GM19035 (cell line): ENCODE measurements around the gene OXT.

Experiments used
- ATAC-seq: cut with Tn5 transposase; IDR thresholded peaks from one replicate; pipeline ENCODE4 v1.9.1; 2021; ENCODE audit not compliant: unreplicated experiment

OXT gene

GRCh38 chr20:3084283-3084985, 13.0 kb downstream of the OXT start, which contains the start of gene AVP:
TSS of gene AVP (minus strand) at chr20:3084724. CDS start at chr20:3084674, 50 bp downstream.
- ATAC-seq: no peak

DNA sequence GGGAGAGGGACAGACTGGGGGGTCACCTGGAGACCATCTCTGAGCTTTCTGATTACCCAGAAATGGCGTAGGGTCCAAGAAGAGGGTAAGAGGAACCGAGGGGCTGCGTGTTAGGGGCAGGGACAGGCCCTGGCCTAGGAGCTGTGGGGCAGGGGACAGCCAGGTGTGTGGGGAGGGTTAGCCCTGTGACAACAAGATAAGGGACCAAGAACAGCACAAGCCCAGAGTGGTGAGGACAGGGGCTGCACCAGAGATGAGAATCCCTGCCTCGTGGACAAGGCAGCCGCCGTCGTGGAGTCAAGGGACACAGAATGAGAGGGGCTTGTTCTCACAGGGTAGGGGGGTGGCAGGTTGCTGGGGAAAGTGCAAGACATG, 13.6 kb downstream of the OXT start:
- no peak for ATAC-seq

DNA sequence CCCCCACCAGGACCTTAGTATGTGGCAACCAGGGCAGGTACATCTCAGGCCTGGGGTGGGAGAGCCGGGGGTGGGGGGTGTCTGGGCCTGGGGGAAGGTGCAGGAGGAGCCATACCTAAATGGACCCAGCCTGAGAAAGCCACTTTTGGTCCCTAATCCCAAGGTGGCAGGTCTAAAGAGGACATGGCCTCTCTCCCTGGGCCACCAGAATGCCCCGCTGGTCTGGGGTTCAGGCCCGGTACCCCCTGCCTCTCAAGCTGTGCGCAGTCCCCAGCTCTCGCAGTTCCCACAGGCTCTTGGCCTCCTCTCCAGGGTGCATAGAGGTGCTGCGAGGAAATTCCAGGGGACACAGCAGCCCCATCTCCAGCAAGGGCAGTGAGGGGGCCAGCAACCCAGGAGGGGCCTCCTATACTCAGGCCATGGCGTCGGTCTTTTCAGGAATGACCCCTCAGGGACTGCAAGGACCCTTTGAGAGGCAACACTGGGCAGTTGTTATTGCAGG, 14.2 kb downstream of the OXT start:
- no peak for ATAC-seq

DNA sequence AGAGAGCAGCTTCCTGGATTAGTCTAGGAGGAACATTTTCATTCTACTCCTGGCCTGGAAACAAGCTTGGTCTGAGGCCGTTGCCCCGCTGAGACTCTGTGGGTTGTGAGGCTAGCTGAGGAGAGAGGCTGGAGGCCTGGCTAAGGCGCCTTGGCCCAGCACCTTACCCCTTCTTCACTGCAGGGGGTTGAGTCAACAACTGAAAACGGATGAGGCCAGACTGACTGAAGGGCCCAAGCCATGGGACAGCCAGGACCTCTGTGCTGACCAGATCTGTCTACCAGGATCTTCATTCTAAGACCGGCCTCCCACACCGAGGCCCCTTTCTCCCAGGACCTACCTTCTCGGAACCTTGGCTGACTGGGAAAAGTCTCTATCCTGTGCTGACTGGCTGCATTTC, 16.6 kb downstream of the OXT start:
- no peak for ATAC-seq

DNA sequence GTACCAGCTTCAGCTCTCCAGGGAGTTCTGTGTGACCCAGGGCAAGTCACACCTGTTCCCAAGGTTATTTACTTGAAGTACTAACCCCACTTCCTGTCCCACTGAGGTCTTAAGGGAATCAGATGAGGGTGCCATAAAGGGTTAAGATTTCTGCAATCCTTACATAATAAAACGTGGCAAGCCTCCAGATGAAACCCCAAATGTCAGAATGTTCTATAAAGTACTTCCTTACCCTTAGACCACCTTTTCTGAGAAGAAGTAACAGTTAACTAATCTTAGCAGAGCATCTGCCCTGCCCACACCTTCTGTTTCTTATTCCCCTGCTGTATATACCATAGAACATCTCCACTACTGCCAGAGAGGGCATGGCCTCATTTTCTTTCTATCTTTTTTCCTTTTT, 19.1 kb downstream of the OXT start:
- no peak for ATAC-seq

GRCh38 chr20:3092611-3093379, 21.4 kb downstream of the OXT start:
- no peak for ATAC-seq

DNA sequence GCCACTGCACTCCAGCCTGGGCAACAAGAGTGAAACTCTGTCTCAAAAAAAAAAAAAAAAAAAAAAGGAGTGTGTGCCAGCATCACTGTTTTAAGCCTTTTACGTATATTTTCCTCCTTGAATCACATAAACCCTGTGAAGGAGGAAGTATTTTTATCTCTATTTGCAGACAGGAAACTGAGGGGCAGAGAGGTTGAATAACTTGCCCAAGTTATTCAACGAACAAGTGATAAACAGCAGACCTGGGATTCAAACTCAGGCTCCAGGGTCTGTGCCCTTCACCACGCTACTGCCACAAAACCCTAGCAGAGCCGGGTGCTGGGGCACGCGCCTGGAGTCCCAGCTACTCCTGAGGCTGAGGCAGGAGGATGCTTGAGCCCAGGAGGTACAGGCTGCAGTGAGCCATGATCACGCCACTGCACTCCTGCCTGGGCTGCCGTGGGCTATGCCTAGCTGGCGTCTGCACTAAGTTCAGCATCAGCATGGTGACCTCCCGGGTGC, 22.5 kb downstream of the OXT start:
- ATAC-seq: no peak

DNA sequence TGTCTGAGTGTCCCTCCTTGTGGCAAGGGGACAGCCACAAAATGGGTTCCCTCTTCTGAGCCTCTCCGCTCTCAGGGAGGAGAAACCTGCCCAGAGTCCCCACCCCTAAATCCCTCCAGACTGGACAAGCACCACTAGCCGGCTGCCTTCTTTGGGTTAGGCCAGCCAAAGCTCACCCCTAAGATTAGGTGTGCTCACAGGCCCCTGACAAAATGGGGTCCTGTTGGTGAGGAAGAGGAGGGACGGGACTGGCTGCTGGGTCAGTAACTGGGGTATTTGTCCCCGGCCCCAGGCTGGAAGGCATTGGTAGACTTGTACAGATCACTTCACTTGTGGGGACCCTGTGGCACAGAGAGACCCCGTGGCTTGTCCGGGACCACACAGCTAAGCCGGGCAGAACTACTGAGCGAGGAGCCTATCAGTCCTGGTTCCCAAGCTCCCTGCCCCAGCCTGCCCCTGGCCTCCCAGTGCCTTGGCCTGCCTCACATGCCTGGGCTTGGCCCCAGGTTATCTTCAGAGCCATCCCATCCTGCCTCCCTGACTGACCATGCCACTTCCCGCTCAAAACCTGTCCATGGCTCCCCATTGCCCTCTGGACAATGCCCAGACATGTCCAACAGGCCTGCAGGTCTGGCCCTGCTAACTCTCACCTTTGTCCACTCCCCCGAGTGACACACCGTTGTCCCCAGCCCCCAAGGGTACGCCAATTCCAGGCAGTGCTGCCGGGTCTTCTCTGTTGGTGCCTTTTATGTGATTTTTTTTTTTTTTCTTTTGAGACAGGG, 23.6 kb downstream of the OXT start:
- no peak for ATAC-seq

- no peak for ATAC-seq
Observed at GRCh38 chr20:3100480-3100879, 29.1 kb downstream of the OXT start.

- no peak for ATAC-seq
Observed at GRCh38 chr20:3101251-3101650, 29.8 kb downstream of the OXT start.

- ATAC-seq: no peak
Observed at GRCh38 chr20:3101737-3102574, 30.5 kb downstream of the OXT start.

GRCh38 chr20:3102575-3103368, 31.4 kb downstream of the OXT start:
- no peak for ATAC-seq

DNA sequence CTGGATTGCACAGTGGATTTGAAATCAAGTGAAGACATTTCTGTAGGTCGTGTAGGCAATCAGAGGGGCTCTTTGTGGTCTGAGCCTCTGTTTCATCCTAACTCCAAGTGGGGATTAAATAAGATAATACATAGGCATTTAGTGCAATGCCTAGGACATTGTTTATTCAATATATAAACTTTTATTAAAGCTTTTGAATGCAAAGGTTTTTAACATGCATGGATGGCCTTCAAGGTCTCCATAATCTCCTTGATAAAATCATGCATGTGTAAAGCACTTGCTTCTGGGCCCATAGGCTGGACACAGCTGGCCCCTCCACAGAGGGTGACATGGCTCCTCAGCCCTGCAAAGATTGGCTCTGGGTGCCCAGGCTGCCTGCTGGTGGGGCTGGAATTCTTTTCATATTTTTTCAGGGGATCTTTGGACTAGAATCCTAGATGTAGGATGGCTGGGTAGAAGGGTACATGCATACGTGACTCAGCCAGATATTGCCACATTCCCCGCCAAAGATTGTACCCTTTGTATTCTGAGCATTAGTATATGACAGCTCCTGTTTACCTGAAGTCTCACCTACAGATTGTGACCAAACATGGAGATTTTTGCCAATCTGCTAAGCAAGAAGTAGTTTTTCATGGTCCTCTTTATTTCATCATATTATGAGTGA, 32.1 kb downstream of the OXT start:
- no peak for ATAC-seq

GRCh38 chr20:3105256-3106137, 34.1 kb downstream of the OXT start:
- ATAC-seq: no peak

GRCh38 chr20:3106185-3106584, 34.8 kb downstream of the OXT start:
- no peak for ATAC-seq

DNA sequence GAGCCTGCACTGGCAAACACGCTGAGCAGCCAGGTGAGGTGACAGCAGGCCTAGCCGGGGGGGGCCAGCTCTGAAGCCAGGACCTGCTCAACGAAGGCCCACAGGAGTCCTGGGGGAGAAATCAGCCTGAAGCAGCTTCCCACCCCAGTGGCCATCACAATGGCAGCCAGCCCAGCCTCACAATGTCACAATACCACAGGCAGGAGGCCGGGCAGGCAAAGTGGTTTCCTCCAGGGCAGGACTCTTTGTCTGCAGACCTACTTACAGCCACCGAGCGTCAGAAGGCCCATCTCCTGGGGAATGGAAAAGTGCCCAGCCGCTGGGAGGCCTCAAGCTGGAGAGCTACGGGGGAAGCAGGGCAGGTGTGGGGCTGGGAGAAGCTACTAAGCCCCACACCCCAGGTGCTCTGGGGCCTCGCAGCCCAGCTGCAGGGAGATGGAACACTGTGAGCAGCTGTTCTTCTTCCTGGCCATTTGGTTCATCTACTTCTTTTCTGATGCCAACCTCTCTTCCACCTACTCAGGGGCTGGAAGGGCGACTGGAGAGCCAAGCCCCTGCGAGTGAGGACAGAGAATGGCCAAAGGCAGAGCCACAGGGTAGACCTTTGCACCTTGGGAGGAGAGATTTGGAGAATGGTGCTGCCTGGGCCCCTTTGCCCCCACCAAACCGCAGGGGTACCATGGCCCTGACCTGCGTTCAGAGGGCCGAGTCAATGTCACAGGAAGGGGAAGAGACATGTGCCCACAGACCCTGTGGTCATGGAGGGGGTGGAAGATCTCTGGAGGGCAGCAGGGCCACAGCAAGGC, 35.4 kb downstream of the OXT start:
- ATAC-seq: no peak

DNA sequence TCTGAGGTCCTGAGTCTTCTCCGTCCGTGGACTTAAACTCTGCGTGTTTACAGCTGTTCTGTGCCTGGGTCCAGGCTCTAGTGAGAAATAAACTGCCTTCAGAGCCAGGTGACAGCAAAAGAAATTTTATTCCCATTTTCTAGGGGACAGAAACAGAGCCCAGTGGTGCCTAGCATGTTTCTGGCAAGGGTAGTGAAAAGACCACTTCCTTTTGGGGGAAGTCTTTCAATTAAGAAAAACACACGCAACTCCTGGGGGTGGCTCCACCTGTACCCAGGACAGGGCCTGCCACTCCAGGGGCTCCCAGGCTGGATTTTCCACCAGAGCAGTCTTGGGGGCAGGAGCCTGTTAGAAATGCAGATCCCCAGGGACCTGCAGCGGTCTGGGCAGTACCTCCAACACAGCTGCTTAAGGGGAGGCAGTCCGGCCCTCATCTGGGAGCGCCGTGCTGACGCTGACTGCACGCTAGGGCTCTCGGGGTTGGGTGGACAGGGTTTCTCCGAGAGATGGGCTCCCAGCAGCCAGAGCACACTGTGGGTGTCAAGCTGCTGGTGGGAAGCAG, 36.1 kb downstream of the OXT start:
- no peak for ATAC-seq
